Neutrophil (primary cell): ENCODE results near the gene LYVE1.

Source experiments
- H3K27ac ChIP-seq: fragments of 200-600 bp; sonication (generic); 2 replicates; pipeline ENCODE4 v1.5.1; 2016; ENCODE audit warnings: mild to moderate bottlenecking, moderate library complexity
- H3K27me3 ChIP-seq: fragments of 200-600 bp; sonication (generic); 2 replicates; pipeline ENCODE4 v1.6.0; 2016; ENCODE audit warnings: mild to moderate bottlenecking
- H3K36me3 ChIP-seq: fragments of 200-600 bp; sonication (generic); 2 replicates; pipeline ENCODE4 v1.5.1; 2017
- H3K4me1 ChIP-seq, 2 experiments: fragments of 200-600 bp in 1 of 2; sonication (generic) in 1 of 2; 1 replicate in 1 of 2; 2 replicates in 1 of 2; pipeline versions ENCODE4 v1.5.1 to v1.6.1; 2013 to 2016; ENCODE audit warnings: low read depth in 1 of 2, low read length in 1 of 2, mild to moderate bottlenecking in 1 of 2, moderate library complexity in 1 of 2; ENCODE audit not compliant: control insufficient read depth in 1 of 2, insufficient read depth in 1 of 2
- H3K4me3 ChIP-seq, 2 experiments: fragments of 200-600 bp in 1 of 2; sonication (generic) in 1 of 2; 1 replicate in 1 of 2; 2 replicates in 1 of 2; pipeline ENCODE4 v1.5.1; 2013 to 2016; ENCODE audit warnings: low read depth in 1 of 2, low read length in 1 of 2, mild to moderate bottlenecking in 1 of 2, moderate library complexity in 1 of 2
- H3K9me3 ChIP-seq: fragments of 200-600 bp; sonication (generic); 2 replicates; pipeline ENCODE4 v1.5.1; 2016
- TF ChIP-seq, protein P1 (sequence below): fragments of 200-600 bp; sonication (generic); IDR thresholded peaks from 2 replicates; pipeline ENCODE4 v1.5.1; 2016; ENCODE audit warnings: antibody characterized with exemption

Gene LYVE1

DNA sequence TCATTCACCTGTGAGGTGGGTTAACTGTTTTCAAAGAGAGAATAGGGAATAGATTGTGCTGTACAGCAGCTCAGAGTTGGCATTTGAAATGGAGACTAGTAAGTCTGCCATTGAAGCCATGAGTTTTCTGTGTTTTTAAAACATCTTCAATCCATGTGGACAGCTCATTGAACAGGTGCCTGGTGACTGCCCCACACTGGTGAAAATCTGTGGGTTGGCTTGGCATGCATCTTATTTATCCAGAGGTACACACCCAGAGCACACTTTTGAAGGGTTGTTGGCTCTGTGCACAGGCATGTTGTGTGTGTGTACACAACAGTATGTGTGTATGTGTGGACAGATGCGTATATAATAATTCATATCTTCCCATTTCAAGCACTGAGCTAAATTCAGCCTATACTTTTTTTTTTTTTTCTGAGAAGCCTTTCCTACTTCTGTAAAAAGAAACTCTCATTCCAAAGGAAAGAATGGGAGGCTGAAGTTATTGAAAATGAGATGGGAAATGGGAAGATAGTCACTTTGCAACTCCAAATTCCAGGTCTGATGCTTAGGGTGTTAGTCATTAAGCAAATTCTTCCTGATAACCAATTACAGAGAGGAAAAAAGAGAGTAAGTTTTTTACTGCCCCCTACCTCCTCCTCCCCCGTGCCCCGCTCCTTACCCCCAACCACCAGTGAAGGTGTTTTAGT is 7.0 kb upstream of the LYVE1 start:
- Histone ChIP-seq H3K9me3 (no peaks in the 10 kb centered on the region), H3K4me1 (peaks cover 21 to 33% of the 10 kb centered on the region in 2 experiments), H3K36me3 (peaks cover 71% of the 10 kb centered on the region), H3K27me3 (no peaks in the 10 kb centered on the region), H3K4me3 (no peak overlapping the region), H3K27ac (peak overlapping the region; percentile 10)
- TF ChIP-seq, protein P1, sequence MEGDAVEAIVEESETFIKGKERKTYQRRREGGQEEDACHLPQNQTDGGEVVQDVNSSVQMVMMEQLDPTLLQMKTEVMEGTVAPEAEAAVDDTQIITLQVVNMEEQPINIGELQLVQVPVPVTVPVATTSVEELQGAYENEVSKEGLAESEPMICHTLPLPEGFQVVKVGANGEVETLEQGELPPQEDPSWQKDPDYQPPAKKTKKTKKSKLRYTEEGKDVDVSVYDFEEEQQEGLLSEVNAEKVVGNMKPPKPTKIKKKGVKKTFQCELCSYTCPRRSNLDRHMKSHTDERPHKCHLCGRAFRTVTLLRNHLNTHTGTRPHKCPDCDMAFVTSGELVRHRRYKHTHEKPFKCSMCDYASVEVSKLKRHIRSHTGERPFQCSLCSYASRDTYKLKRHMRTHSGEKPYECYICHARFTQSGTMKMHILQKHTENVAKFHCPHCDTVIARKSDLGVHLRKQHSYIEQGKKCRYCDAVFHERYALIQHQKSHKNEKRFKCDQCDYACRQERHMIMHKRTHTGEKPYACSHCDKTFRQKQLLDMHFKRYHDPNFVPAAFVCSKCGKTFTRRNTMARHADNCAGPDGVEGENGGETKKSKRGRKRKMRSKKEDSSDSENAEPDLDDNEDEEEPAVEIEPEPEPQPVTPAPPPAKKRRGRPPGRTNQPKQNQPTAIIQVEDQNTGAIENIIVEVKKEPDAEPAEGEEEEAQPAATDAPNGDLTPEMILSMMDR, result no peak

DNA sequence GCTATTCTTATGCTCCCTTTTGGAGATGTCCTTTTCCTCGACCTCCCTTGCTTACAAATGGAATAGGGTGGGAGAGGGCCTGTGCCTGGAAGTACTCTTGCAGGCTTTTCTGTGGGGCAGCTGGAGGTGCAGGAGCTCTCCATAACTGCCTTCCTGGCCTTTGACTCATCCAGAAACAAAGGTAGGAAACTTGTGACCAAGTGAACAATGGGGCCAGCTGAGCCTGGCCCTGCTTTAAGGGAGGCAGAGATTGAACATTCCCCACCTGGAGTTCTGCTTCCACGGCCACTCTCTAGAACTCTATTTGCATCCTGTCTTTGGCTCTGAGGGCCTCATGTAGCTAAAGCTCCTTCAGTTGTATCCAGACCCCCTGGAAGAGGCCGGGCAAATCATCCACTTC is 5.1 kb upstream of the LYVE1 start:
- Histone ChIP-seq H3K9me3 (no peaks in the 10 kb centered on the region), H3K27ac (peak overlapping the region; percentile 25), H3K4me1 (peaks cover 4 to 13% of the 10 kb centered on the region in 2 experiments), H3K4me3 (no peak overlapping the region), H3K36me3 (peaks cover 53% of the 10 kb centered on the region), H3K27me3 (no peaks in the 10 kb centered on the region)
- TF ChIP-seq, protein P1, result no peak

DNA sequence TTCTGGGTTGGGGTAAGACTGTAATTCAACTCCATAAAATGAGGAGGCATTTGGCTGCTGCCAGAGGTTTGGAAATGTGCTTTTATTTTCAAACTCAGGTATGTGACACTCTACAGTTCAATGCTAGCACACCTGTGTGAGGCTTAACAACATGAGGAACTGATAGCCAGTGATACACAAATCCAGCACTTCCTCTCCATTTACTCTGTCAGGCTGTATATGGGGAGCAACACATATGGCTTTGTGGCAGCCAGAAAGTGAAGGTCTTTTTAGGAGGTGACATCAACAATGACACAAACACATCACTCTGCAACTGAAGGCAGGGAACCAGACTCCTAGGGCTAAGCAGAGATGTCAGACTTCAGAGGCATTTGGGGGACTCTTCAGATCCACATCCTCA is 4.6 kb upstream of the LYVE1 start:
- TF ChIP-seq, protein P1, result no peak
- Histone ChIP-seq H3K27me3 (no peaks in the 10 kb centered on the region), H3K9me3 (no peaks in the 10 kb centered on the region), H3K36me3 (peaks cover 48% of the 10 kb centered on the region), H3K4me3 (no peak overlapping the region), H3K27ac (peak overlapping the region; percentile 25), H3K4me1 (peaks cover 2 to 8% of the 10 kb centered on the region in 2 experiments)

DNA sequence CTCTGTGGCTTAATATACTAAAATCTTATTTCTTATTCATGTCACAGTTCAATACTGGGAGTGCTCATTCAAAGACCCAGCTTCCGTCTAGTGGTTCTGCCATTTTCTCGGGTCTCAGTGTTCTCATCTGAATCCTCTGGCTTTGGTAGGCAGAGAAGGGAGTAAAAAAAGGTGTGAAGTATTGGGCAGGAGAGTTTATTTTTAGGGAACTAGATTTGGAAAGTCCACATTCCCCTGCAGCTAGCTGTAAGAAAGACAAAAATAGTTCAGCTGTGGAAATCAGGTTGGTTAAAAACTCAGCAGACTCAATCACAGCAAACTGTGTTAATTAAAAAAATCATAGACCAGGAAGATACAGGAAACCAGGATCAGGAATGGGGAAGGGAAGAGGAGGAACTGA is 4.1 kb upstream of the LYVE1 start:
- TF ChIP-seq, protein P1, result no peak
- no peaks in the 10 kb centered on the region for H3K27me3 ChIP-seq
- no peaks in the 10 kb centered on the region for H3K9me3 ChIP-seq

DNA sequence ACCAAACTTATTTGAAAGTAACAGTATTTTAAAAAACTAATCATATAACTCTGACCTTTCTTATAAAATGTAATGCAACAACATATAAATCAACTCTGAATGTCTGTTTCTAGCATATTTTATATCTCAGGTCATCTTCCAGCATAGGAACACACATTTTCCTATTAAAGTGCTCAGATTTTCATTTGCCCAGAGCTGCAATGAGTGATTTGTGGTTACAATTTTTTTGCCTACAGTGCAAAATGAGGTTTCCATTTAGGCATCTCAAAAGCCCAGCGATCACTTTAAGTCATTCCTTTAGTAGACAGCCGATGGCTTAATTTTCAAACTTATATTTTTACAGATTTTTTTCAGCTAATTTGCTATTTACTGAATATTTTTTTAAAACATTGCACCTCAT is 1.0 kb downstream of the LYVE1 start:
- Histone ChIP-seq H3K27me3 (no peaks in the 10 kb centered on the region), H3K4me1 (peaks cover 9 to 10% of the 10 kb centered on the region in 2 experiments), H3K36me3 (no peaks in the 10 kb centered on the region), H3K4me3 (no peak overlapping the region), H3K9me3 (no peaks in the 10 kb centered on the region), H3K27ac (no peak overlapping the region)
- TF ChIP-seq, protein P1, result no peak

More for the DNA sequence above, 4.1 kb upstream of the LYVE1 start:
- Histone ChIP-seq H3K4me1 (peaks cover 2 to 5% of the 10 kb centered on the region in 2 experiments), H3K36me3 (peaks cover 43% of the 10 kb centered on the region), H3K4me3 (no peak overlapping the region), H3K27ac (peak overlapping the region; percentile 5)
